Measurements from ENCODE around the gene OCA2.

Gene OCA2

GRCh38 chr15:27933562-27933961 lies 165.6 kb downstream of the OCA2 start:
- no peak for DNase-seq

- no peak for DNase-seq
Measured at GRCh38 chr15:27932600-27932999, 166.5 kb downstream of the OCA2 start.

- DNase-seq, result no peak
Measured at GRCh38 chr15:27928386-27928785, 170.7 kb downstream of the OCA2 start.

GRCh38 chr15:27912283-27912682 lies 186.8 kb downstream of the OCA2 start:
- DNase-seq, result no peak

GRCh38 chr15:27906802-27907201 lies 192.3 kb downstream of the OCA2 start:
- no peak for DNase-seq

- DNase-seq, result no peak
Measured at GRCh38 chr15:27903405-27903804, 195.7 kb downstream of the OCA2 start.

- DNase-seq, result no peak
Measured at GRCh38 chr15:27902680-27903385, 196.3 kb downstream of the OCA2 start.

GRCh38 chr15:27899583-27900285 lies 199.4 kb downstream of the OCA2 start:
- no peak for DNase-seq

GRCh38 chr15:27897481-27897880 lies 201.6 kb downstream of the OCA2 start:
- DNase-seq, result no peak

GRCh38 chr15:27894645-27895044 lies 204.5 kb downstream of the OCA2 start:
- DNase-seq, result no peak

- DNase-seq, result no peak
Measured at GRCh38 chr15:27889258-27889657, 209.9 kb downstream of the OCA2 start.

GRCh38 chr15:27885201-27885600 lies 213.9 kb downstream of the OCA2 start:
- no peak for DNase-seq

GRCh38 chr15:27884726-27885125 lies 214.4 kb downstream of the OCA2 start:
- DNase-seq, result no peak

GRCh38 chr15:27878841-27879240 lies 220.3 kb downstream of the OCA2 start:
- DNase-seq, result no peak

GRCh38 chr15:27873828-27874227 lies 225.3 kb downstream of the OCA2 start:
- no peak for DNase-seq

- DNase-seq, result no peak
Measured at GRCh38 chr15:27873039-27873438, 226.1 kb downstream of the OCA2 start.

GRCh38 chr15:27872355-27872754 lies 226.8 kb downstream of the OCA2 start:
- DNase-seq, result no peak

GRCh38 chr15:27871902-27872260 lies 227.2 kb downstream of the OCA2 start:
- DNase-seq, result no peak

GRCh38 chr15:27871078-27871901 lies 227.8 kb downstream of the OCA2 start:
- no peak for DNase-seq

- no peak for DNase-seq
Measured at GRCh38 chr15:27870320-27870719, 228.8 kb downstream of the OCA2 start.

GRCh38 chr15:27869697-27870281 lies 229.3 kb downstream of the OCA2 start:
- DNase-seq, result no peak

- DNase-seq, result no peak
Measured at GRCh38 chr15:27868828-27869404, 230.2 kb downstream of the OCA2 start.

- DNase-seq, result no peak
Measured at GRCh38 chr15:27867861-27868260, 231.3 kb downstream of the OCA2 start.

Measured in activated T-cell treated with anti-CD3 and anti-CD28 coated beads, Interleukin-2, amount 50 U/mL, for 1 hour (primary cell).